ENCODE results near the gene C12orf60.

Gene C12orf60

DNA sequence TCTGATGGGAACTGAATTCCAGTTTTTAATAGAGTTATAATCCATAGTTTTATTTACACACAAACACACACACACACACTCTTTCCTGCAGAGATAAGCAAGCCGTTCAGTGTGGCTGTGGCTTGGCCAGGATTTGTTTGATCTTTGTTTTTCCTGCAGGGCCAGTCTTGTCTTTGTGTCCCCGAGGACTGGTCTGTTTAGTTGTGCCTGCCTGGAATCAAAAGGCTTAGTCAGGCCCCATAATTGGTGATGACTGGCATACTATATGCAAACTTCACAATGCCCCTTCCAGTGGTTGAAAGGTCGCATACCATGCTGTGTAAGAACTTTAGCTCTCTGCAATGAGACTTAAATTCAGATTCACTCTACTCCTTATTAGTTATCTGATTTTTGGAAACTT, 26.2 kb upstream of the C12orf60 start:
- no peak for DNase-seq

- no peak for DNase-seq
Measured at GRCh38 chr12:14779834-14780233, 23.6 kb upstream of the C12orf60 start.

- DNase-seq: no peak
Measured at GRCh38 chr12:14780859-14781258, 22.6 kb upstream of the C12orf60 start.

DNA sequence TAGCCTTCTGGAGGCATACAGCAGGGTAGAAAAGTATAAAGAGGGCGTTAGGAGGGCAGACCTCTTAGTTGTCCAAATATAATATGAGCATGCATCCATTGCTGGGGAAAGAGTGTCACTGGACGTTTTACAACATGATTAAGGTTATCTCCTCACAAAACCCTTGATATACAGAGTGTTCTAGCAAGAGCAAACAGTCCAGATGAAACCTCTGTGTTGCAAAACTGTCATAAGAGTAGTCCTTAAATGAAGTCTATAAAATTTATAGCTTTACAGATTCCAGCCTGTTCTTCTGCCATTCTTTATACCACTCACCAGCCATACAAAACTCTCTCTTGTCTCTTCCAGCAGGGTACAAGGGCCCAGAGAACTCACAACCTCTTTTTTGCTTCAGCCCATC, 21.9 kb upstream of the C12orf60 start:
- no peak for DNase-seq

DNA sequence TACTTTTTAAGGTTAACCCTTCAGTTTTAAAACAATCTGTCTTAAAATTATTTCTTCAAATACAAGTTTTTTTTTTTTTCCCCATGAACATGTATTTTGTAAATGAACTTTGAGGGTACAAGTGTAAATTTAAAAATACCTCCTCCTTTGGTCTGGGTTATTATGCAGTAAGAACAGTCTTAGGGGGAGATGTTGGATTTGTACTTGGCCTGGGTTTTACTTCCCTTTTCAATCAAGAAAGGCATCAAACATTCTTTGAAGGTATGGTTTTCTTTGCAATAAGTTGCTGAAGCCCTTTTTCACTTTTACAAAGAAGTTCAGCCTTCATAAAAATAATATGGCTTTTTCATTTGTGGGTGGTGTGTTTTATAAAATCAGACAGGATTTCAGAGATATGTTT, 20.7 kb upstream of the C12orf60 start:
- no peak for DNase-seq

DNA sequence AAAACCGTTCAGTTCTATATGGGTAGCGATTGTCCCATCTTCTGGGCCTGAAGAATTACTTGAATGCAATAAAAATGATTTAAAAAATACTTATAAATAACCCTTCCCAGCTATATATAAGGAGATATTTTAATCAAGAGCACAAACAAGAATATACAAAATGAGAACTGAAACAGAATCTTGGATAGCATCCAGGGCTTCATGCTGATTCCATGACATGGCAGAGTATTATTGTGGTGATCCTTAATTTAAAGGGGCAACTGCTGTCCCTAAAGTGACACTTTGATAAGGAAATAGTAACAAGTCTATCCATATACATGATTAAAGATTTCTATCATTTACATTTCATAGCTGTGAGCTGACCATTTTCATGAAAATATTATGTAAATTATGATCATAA, 19.0 kb upstream of the C12orf60 start:
- no peak for DNase-seq

GRCh38 chr12:14785568-14785967, 17.9 kb upstream of the C12orf60 start:
- DNase-seq: no peak

DNA sequence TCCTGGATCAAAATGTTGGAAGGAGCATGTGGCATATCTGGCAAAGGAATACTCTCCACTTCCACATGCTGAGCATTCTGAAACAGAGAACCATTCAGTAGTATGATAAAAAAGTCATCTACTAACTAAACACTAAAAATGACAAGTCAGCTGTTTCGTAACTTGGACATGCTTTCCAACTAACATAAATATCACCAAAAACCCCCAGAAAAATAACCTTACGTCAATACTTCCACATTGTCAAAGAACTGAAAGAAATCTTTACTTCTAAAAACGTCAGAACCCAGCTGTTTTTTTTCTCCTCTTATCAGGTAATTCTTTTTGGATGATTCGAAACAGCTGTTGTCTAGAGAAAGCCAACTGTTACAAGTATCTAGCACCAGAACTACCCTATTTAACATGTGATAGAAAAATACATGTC, 8.4 kb upstream of the C12orf60 start:
- DNase-seq: no peak

- DNase-seq: no peak
Measured at GRCh38 chr12:14802247-14802646, 1.2 kb upstream of the C12orf60 start.

DNA sequence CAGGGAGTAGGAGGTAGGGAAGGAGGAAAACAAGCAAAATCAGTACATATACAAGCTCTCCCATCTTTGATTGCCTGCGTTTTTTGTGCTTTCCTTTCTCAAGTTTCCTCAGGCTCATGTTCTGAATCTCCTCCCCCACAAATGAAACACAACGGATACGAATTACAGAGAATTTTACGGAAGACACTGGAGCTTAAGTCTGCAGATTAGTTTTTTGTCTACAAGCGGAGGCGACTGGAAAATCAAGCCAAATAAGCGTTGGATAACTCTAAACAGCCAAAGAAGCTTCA, 804 bp upstream of the C12orf60 start:
- no peak for DNase-seq

DNA sequence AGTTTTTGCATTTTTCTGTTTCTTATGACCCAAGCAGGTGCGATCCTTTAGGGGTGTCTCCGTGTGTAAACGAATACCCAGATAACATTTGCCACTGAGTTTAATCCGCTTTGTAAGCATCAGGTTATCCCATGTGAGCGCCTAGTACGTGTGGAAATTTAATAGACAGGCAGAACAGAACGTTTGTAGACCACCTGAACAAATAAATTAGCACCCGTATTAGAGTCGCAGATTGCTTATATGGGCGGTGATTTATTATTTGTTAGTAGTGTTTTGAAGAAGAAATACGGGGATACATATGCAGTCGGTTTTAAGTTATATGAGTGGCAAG, 325 bp downstream of the C12orf60 start:
- no peak for DNase-seq

DNA sequence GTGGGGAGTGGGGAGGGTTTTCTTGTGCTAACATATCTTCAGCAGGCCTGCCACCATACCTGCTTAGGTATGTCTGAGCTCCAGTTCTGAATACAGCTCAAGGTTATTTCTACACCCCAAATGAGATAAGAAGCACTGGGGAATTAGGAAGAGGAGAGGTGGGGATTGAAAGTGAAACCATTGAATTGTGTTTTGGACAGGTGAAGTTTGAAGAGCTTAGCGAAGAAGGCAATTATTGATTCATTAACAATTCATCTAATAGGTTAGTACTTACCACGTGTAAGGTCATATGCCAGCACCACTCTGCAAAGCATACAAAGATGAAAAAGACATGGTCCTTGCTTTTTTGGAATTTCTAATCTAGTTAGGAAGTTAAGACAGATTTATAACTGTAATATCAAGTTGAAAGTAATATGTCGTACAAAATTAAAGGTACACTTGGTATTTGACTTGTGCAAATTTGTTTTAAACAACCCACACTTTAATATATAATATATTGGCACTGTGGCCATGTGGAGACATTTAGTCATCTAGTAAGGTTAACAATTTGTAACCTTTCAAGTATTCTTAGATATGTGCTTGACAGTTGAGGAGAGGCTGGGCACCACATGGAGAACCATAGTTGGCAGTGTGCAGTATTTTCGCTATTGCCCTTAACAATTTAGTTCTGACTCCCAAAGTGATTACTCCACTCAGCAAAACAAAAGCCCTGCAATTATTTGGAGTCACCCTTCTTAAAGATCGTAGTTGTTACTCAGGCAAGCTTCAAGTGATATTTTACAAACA, 6.9 kb downstream of the C12orf60 start:
- DNase-seq: no peak

DNA sequence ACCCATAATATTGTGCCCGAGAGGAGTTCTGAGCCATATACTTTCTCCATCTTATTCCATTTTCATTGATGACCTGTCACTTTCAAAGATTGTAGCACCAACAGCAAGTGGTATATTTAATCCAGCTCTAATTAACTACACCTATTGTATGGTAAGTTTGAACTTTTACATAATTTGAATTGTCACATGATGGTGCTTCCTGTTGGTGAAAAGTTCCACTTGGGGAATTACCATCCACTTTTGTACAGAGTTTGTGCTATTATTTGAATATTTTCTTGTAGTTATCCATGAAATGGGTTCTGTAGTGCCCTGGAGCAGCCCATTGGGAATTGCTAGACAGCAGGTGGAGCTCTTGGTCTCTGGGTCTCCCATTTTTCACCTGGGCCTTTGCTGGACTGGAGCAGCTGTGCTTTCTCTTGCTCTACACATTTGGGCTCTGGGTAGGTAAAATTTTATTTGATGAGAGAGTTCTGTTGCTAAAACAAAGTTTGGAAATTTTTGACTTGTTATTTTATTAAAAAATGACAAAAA, 7.5 kb downstream of the C12orf60 start:
- DNase-seq: no peak

GRCh38 chr12:14811486-14811885, 8.0 kb downstream of the C12orf60 start:
- DNase-seq: no peak

GRCh38 chr12:14814014-14814413, 10.5 kb downstream of the C12orf60 start, which contains the start of gene SMCO3:
Gene SMCO3, minus strand, starts transcription at chr12:14814182. Its CDS starts 7,502 bp downstream, at chr12:14806680.
- no peak for DNase-seq

GRCh38 chr12:14824012-14824634, 20.7 kb downstream of the C12orf60 start:
- no peak for DNase-seq

DNA sequence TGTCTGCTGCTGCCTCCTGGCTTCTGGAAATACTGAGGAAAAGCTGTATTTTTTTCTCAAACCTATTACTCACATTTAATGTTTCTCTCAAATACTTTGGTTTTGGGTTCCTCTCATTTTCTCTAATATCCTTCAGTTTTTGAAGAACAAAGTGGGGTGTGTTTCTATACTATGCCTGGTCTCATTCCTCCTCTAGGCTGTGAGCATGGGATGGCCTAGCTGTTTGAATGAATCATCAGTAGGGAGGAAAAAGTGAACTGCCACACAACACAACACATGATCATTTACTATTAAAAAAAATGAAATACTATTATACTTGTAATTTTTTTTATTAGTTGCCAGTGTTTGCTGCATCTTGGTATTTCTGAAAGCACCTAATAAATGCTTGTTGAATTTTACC, 21.8 kb downstream of the C12orf60 start:
- DNase-seq: no peak

DNA sequence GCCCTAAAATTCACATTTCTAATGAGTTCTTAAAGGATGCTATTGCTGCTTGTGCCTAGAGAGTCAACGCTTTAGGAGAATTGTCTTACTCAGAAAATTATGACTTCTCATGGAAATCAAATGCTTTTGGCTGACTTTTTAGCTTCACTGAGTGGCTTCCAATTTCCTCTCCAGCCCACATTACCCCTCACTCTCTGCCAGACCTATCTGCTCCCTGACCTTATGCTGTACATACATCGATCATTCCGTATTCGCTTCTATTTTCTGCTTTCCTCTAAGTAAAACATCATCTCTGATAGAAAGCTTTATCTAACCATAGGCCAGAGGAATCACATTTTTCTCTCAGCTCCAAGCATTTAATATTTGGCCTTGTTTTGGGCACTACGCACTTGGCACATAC, 23.0 kb downstream of the C12orf60 start:
- DNase-seq: no peak

DNA sequence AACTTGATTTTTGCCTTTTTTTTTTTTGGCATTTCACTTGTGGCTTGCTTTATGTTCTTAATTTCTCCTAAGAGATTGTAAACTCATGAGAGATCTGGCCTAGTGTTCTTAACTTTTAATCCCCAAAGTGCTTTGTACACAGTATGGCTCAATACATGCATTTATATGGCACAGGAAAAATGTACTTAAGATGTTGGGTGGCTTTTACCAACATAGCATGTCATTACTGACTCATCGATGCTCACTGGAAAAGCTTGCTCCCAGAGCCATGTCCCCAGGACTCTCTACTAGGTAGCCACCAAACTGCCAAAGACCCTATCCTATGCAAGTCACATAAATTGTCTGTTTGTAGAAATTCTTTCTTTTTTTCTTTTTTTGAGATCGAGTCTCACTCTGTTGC, 23.6 kb downstream of the C12orf60 start:
- no peak for DNase-seq

GRCh38 chr12:14828892-14829291, 25.4 kb downstream of the C12orf60 start:
- DNase-seq: no peak

DNA sequence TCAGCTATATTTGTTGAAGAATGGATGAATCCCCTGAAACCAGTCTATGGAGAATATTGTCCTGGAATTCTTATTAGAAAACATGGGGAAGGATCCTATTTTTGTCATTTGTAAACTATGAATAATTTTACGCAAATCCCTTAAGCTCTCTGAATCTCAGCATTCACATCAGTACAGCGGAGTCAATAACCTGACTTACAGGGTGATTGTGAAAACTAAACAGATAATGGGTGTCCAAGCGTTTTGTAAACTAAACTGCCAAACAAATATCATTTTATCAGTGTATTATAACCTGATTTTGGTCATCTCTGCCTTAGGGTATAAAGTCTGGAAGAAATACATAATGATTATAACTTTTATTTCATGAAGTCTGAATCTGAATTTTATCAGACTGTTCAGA, 29.9 kb downstream of the C12orf60 start:
- no peak for DNase-seq

DNA sequence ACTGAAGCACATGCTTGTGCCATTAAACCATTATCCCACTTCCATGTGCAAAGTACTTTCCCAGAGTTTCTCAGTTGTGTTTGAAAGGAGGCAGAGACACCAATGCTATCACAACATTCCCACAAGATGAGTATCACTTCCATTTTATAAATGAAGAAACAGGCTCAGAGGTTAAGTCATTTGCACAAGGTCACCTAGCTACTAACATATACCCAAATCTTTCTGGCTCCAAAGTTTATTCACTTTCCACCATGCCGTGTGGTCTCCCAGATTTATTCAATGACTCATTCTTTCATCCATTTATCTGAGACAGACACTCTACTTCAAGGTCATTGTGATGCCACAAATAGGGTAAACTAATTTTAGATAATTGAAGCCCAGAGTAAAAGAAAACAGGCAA, 30.5 kb downstream of the C12orf60 start:
- no peak for DNase-seq

DNA sequence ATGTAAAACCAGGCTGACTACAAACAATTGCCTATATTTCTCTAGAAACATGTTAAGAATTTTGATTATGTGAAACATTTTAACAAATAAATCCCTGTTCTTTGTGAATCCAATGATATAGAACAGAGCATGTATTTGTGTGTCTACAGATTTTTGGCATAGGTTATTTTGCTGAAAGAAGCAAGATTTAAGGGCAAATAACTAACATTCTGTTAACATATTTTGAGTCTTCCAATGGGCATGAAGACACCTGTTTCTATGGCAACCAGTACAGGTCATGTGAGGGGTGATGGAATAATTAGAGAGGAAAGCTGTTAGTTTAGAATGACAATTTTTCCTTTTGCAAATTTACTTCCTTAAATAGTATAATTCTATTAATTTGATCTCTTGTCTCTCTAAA, 31.0 kb downstream of the C12orf60 start:
- DNase-seq: no peak

DNA sequence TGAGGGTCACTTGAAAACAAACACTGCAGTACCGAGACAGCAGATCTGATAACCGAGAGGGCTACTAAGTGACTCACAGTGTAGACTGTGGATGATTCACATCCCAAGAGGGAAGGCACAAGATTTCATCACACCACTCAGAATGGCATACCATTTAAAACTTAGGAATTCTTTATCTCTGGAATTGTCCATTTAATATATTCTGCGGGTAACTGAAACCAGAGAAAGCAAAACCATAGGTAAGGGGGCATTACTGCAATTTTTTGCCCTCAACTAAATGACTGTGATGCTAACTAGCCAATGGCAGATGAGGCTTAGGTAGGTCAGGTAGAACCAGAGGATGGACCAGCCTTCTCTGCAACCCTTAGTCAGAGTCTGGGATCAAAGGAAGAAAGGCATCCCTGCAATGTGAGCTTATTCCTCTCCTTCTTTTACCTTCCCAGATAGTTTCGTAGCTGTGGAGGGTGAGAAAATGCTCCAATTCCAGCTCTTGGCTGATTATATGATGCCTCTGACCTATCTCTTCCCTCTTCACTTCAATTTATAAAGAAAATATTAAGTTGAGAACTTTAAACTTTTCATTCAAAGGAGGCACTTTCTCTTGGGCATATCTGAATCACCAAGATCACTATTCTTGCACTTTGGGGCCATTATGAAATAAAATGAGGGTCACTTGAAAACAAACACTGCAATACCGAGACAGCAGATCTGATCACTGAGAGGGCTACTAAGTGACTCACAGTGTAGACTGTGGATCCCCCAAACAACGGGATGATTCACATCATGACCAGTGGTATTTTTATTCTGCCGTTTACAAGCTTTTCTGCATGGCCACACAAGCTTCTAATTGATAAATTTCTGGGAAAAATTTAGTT, 33.1 kb downstream of the C12orf60 start:
- no peak for DNase-seq

All from CD4-positive, alpha-beta T cell treated with Interferon gamma for 1 hour (primary cell).